ENCODE results near the gene ERGIC1. TPM values are rescaled to one million over a fixed set of nuclear protein-coding genes. Genes with fewer than 3 reads are reported as not detected.

Gene ERGIC1
- total RNA-seq, 1 donor from 2014 or later: 79.4 TPM

DNA sequence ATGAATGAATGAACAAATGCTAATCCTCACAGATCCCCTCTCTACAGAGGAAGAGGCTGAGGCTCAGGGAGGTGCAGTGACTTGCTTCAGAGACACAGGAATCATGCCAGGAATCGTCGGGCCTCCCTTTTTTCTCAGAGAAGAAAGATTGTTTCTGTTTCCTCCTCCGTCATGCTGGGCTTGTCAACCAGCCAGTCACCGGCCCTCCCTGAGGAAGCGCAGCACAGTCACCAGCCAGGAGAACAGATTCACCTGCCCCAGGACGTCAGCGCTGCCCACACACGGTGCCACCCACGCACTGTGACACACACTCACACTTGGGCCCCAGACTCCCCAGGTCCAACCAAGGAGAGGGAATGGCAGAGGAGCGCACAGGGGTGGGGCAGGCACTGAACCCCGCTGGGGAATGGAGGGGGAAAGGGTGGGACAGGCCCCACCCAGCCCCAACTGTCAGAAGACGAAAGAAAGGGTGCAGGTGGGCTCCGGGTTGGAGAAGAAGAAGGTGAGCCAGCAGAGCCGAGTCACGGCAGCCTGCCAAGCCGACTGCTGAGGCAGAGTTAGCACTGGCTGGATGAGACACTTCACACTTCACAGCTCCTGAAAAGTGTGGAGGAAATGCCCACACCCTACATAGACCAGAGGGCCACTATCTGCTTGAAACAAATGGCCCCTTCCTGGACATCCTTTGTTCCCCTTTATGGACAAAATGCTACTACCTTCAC is 13.8 kb upstream of the ERGIC1 start:
- H3K9me3 ChIP-seq (replicated peaks): peaks cover 2% of the 10 kb centered on the region
- no peak for DNase-seq
- H3K27ac ChIP-seq (replicated peaks): no peak overlapping the region
- H3K36me3 ChIP-seq: no peaks in the 10 kb centered on the region
- H3K4me1 ChIP-seq: peaks cover 20% of the 10 kb centered on the region
- intact Hi-C loops (cut with micrococcal nuclease): no loop called here
- TF ChIP-seq, protein P1, sequence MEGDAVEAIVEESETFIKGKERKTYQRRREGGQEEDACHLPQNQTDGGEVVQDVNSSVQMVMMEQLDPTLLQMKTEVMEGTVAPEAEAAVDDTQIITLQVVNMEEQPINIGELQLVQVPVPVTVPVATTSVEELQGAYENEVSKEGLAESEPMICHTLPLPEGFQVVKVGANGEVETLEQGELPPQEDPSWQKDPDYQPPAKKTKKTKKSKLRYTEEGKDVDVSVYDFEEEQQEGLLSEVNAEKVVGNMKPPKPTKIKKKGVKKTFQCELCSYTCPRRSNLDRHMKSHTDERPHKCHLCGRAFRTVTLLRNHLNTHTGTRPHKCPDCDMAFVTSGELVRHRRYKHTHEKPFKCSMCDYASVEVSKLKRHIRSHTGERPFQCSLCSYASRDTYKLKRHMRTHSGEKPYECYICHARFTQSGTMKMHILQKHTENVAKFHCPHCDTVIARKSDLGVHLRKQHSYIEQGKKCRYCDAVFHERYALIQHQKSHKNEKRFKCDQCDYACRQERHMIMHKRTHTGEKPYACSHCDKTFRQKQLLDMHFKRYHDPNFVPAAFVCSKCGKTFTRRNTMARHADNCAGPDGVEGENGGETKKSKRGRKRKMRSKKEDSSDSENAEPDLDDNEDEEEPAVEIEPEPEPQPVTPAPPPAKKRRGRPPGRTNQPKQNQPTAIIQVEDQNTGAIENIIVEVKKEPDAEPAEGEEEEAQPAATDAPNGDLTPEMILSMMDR (IDR thresholded peaks at IDR 0.05; ENCODE audit: borderline replicate concordance): no peak
- no peaks in the 10 kb centered on the region for H3K27me3 ChIP-seq (ENCODE audit: low read depth)
- no peak overlapping the region for H3K4me3 ChIP-seq

GRCh38 chr5:172821340-172821985 is 12.6 kb upstream of the ERGIC1 start:
- H3K27ac ChIP-seq (replicated peaks): no peak overlapping the region
- no peak for DNase-seq
- TF ChIP-seq, protein P1 (IDR thresholded peaks at IDR 0.05; ENCODE audit: borderline replicate concordance): no peak
- H3K9me3 ChIP-seq (replicated peaks): peaks cover 13% of the 10 kb centered on the region
- intact Hi-C loops (cut with micrococcal nuclease): no loop called here
- no peaks in the 10 kb centered on the region for H3K27me3 ChIP-seq (ENCODE audit: low read depth)
- H3K4me3 ChIP-seq: no peak overlapping the region
- H3K4me1 ChIP-seq: peaks cover 20% of the 10 kb centered on the region
- H3K36me3 ChIP-seq: no peaks in the 10 kb centered on the region

DNA sequence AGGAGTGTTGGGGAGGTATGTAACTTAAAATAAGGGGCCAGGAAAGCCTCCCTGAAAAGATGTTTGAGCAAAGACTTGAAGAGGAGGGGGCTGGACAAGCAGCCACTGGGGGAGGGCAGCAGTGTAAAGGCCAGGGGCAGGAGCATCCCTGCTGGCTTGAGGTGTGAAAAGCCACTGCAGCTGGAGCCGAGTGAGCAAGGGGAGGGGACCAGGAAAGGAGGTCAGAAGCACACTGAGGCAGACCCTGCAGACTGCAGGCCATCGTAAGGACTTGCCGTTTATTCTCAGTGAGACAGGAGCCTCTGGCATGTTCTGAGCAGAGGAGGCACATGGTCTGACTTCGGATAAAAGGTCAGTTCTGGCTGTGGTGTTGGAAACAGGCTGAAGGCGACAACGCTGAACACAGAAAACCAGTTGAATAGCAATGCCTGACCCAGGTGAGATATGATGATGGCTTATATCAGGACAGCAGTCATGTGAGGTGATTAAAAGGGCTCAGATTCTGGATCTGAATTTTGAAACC is 10.2 kb upstream of the ERGIC1 start:
- H3K9me3 ChIP-seq (replicated peaks): peaks cover 13% of the 10 kb centered on the region
- H3K36me3 ChIP-seq: no peaks in the 10 kb centered on the region
- DNase-seq: no peak
- intact Hi-C loops (cut with micrococcal nuclease): no loop called here
- no peak overlapping the region for H3K4me3 ChIP-seq
- peaks cover 14% of the 10 kb centered on the region for H3K4me1 ChIP-seq
- TF ChIP-seq, protein P1 (IDR thresholded peaks at IDR 0.05; ENCODE audit: borderline replicate concordance): no peak
- H3K27ac ChIP-seq (replicated peaks): no peak overlapping the region
- H3K27me3 ChIP-seq (ENCODE audit: low read depth): no peaks in the 10 kb centered on the region

DNA sequence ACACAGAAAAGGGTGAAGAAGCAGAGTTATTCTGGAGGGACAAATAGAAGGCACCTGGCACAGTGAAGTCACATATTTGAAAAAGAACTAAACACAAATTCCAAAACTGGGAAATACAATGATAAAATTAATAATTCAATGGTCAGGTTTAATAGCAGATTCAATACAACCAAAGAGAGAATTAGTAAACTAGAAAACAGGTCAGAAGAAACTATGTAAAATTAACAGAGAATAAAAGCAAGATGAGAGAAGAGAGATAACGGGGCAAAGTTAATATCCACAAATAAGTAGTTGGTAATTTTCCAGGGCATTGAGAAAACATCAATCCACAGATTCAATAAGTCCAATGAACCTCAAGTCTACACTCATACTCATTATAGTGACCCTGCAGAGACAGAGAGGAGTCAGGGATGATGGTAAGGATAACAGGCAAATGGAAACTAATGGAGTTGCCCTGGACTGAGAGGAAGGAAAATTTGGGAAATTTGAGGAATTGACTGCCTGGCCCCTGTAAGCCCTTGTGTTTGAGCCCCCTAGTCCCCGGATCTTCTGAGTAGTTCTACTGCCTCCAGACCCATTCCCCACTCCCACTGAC is 8.3 kb upstream of the ERGIC1 start:
- intact Hi-C loops (cut with micrococcal nuclease): no loop called here
- no peak overlapping the region for H3K4me3 ChIP-seq

GRCh38 chr5:172827841-172828240 is 6.2 kb upstream of the ERGIC1 start:
- Histone ChIP-seq H3K4me1 (peaks cover 3% of the 10 kb centered on the region), H3K27ac (replicated peaks) (no peak overlapping the region), H3K4me3 (no peak overlapping the region), H3K9me3 (replicated peaks) (peaks cover 13% of the 10 kb centered on the region), H3K36me3 (no peaks in the 10 kb centered on the region), H3K27me3 (ENCODE audit: low read depth) (no peaks in the 10 kb centered on the region)
- DNase-seq: no peak
- TF ChIP-seq, protein P1 (IDR thresholded peaks at IDR 0.05; ENCODE audit: borderline replicate concordance): no peak
- intact Hi-C loops (cut with micrococcal nuclease): no loop called here

More for the DNA sequence above, 8.3 kb upstream of the ERGIC1 start:
- Histone ChIP-seq H3K4me1 (no peaks in the 10 kb centered on the region), H3K9me3 (replicated peaks) (peaks cover 13% of the 10 kb centered on the region), H3K27me3 (ENCODE audit: low read depth) (no peaks in the 10 kb centered on the region), H3K36me3 (no peaks in the 10 kb centered on the region), H3K27ac (replicated peaks) (no peak overlapping the region)
- no peak for DNase-seq
- TF ChIP-seq, protein P1 (IDR thresholded peaks at IDR 0.05; ENCODE audit: borderline replicate concordance): no peak

All from left ventricle myocardium inferior (tissue), 1 donor.